DOHH2 (cell line): Measurements from ENCODE around the gene FAM174A.

ENCODE experiments used
- H3F3A ChIP-seq: fragments of 200-600 bp; sonication (generic), shearing (Covaris generic); 2 replicates; pipeline ENCODE4 v1.6.0; 2016; ENCODE audit warnings: antibody characterized with exemption, mild to moderate bottlenecking; ENCODE audit not compliant: control insufficient read depth, insufficient read depth
- H3K27ac ChIP-seq: fragments of 200-600 bp; sonication (generic); 2 replicates; pipeline ENCODE4 v1.5.1; 2014; ENCODE audit warnings: low read depth, mild to moderate bottlenecking, low read length, moderate library complexity
- H3K27me3 ChIP-seq: fragments of 200-600 bp; sonication (generic); 2 replicates; pipeline ENCODE4 v1.6.1; 2014; ENCODE audit warnings: mild to moderate bottlenecking, low read length, mixed read lengths; ENCODE audit not compliant: control insufficient read depth
- H3K36me3 ChIP-seq: fragments of 200-600 bp; sonication (generic); 2 replicates; pipeline ENCODE4 v1.6.1; 2014; ENCODE audit warnings: mild to moderate bottlenecking, low read length, moderate library complexity, mixed read lengths; ENCODE audit not compliant: control insufficient read depth
- H3K4me1 ChIP-seq: fragments of 200-600 bp; sonication (generic); 2 replicates; pipeline ENCODE4 v1.6.1; 2014; ENCODE audit warnings: mild to moderate bottlenecking, low read length, mixed read lengths; ENCODE audit not compliant: control insufficient read depth
- H3K4me2 ChIP-seq: fragments of 200-600 bp; sonication (generic); 2 replicates; pipeline ENCODE4 v1.6.0; 2014; ENCODE audit warnings: mild to moderate bottlenecking, low read length, moderate library complexity
- H3K4me3 ChIP-seq: fragments of 200-600 bp; sonication (generic); 2 replicates; pipeline ENCODE4 v1.5.1; 2014; ENCODE audit warnings: mild to moderate bottlenecking, low read length, mixed read lengths
- H3K79me2 ChIP-seq: fragments of 200-600 bp; sonication (generic); 2 replicates; pipeline ENCODE4 v1.6.1; 2014; ENCODE audit warnings: mild to moderate bottlenecking, low read length, mixed read lengths; ENCODE audit not compliant: control insufficient read depth
- H3K9me2 ChIP-seq: fragments of 200-600 bp; sonication (generic); replicated peaks from 2 replicates; pipeline ENCODE4 v1.6.1; 2014; ENCODE audit warnings: mild to moderate bottlenecking, low read length, mixed read lengths; ENCODE audit not compliant: control insufficient read depth
- H3K9me3 ChIP-seq: fragments of 200-600 bp; sonication (generic); 2 replicates; pipeline ENCODE4 v1.6.1; 2014; ENCODE audit warnings: antibody characterized with exemption, low read length, mixed read lengths; ENCODE audit not compliant: control insufficient read depth, insufficient read depth
- H4K20me1 ChIP-seq: fragments of 200-600 bp; sonication (generic); 2 replicates; pipeline ENCODE4 v1.6.0; 2014; ENCODE audit warnings: low read depth, mild to moderate bottlenecking, antibody characterized with exemption, low read length, moderate library complexity; ENCODE audit not compliant: control insufficient read depth, insufficient read depth
- EZH2phosphoT487 ChIP-seq: fragments of 200-600 bp; sonication (generic); IDR thresholded peaks from 2 replicates; pipeline ENCODE4 v1.6.1; 2017; ENCODE audit warnings: borderline replicate concordance, mild to moderate bottlenecking, antibody characterized with exemption, low read length, moderate library complexity, mixed read lengths
- TF ChIP-seq, protein P1 (sequence below): fragments of 200-600 bp; sonication (generic); IDR thresholded peaks from one replicate; pipeline ENCODE4 v1.5.1; 2014; ENCODE audit warnings: antibody characterized with exemption, mild to moderate bottlenecking, low read depth, low read length; ENCODE audit not compliant: poor library complexity, severe bottlenecking

FAM174A gene

DNA sequence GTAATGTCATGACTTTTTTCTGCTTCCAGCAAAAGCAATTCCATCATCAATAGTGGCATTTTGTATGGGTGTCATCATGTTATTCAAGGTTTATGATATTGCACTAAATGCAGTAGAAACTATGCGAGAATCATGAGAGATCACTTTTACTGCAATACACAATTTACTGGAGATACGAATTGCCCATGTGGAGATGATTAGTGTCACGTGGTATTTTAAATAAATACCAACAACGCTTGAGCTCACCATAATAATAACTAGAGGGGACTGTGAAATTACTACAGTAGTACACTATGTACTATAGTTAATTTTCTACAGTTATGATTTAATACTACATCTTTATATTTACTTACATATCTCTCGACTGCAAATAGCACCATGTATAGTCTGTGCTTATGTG, 49.7 kb downstream of the FAM174A start:
- Histone ChIP-seq H3K79me2 (no peaks in the 10 kb centered on the region), H4K20me1 (no peaks in the 10 kb centered on the region), H3F3A (no peaks in the 10 kb centered on the region), H3K9me3 (no peaks in the 10 kb centered on the region), H3K27ac (no peak overlapping the region), H3K4me3 (no peak overlapping the region), H3K36me3 (no peaks in the 10 kb centered on the region), H3K9me2 (no peaks in the 10 kb centered on the region), H3K4me2 (no peak overlapping the region), H3K4me1 (no peaks in the 10 kb centered on the region), H3K27me3 (no peaks in the 10 kb centered on the region)
- no peak for TF ChIP-seq EZH2phosphoT487
- TF ChIP-seq, protein P1, sequence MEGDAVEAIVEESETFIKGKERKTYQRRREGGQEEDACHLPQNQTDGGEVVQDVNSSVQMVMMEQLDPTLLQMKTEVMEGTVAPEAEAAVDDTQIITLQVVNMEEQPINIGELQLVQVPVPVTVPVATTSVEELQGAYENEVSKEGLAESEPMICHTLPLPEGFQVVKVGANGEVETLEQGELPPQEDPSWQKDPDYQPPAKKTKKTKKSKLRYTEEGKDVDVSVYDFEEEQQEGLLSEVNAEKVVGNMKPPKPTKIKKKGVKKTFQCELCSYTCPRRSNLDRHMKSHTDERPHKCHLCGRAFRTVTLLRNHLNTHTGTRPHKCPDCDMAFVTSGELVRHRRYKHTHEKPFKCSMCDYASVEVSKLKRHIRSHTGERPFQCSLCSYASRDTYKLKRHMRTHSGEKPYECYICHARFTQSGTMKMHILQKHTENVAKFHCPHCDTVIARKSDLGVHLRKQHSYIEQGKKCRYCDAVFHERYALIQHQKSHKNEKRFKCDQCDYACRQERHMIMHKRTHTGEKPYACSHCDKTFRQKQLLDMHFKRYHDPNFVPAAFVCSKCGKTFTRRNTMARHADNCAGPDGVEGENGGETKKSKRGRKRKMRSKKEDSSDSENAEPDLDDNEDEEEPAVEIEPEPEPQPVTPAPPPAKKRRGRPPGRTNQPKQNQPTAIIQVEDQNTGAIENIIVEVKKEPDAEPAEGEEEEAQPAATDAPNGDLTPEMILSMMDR = no peak

DNA sequence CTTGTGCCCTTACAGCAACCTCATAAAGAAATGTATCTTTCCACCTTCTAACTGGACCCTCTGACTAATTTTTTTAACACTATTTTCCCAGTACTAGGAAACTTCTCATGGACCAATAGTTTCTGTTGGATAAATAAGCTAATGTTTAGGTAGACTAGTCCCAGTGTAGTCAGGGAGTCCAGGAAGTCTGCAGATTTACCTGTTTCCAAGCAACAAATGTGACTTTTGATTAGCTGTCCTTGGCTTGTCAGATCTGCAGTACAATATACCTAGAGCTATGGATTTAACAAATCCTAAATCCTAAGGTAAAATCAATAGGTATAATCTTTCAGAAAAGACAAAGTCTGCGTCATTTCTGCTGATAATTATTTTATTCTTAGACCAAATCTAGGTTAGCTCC, 55.7 kb downstream of the FAM174A start:
- H3K27me3 ChIP-seq = no peaks in the 10 kb centered on the region
- no peaks in the 10 kb centered on the region for H3K79me2 ChIP-seq
- H3K9me3 ChIP-seq = no peaks in the 10 kb centered on the region
- no peak overlapping the region for H3K4me3 ChIP-seq
- no peak overlapping the region for H3K27ac ChIP-seq
- no peak for TF ChIP-seq EZH2phosphoT487
- TF ChIP-seq, protein P1 = no peak
- H3K9me2 ChIP-seq = no peaks in the 10 kb centered on the region
- no peaks in the 10 kb centered on the region for H3K4me1 ChIP-seq
- H3K4me2 ChIP-seq = no peak overlapping the region
- no peaks in the 10 kb centered on the region for H4K20me1 ChIP-seq
- no peaks in the 10 kb centered on the region for H3F3A ChIP-seq
- H3K36me3 ChIP-seq = no peaks in the 10 kb centered on the region

DNA sequence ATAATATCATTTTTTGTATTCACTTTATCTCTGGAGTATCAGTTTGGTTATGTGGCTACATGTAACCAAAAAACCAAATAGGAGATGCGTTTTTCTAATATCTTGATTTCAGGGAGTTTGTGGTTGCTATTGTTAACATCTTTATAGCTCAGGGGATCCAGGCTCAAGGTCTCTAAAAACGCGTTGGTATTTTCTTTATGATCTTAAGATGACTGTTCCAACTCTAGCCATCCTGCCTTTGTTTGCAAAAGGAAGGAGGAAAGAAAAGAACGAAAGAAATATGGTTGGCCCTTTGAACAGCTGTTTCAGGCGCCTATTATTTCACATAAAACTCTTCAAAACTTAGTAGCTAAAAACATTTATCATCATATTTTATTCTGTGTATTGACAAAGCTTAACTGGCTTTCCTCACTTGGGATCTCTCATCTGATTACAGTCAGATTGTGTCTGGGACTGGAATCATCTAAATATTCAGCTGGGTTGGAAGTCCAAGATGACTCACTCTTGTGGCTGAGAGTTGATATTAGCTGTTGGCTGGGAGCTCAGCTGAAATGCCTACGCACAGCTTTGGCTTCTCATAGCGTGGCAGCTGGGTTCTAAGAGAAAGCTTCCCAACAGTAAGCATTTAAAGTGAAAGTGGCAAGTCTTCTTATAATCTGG, 60.1 kb downstream of the FAM174A start:
- no peaks in the 10 kb centered on the region for H3K9me2 ChIP-seq
- no peak overlapping the region for H3K4me2 ChIP-seq
- no peaks in the 10 kb centered on the region for H3F3A ChIP-seq
- H3K4me1 ChIP-seq = no peaks in the 10 kb centered on the region
- H3K4me3 ChIP-seq = no peak overlapping the region
- H3K27me3 ChIP-seq = no peaks in the 10 kb centered on the region
- no peak overlapping the region for H3K27ac ChIP-seq
- H3K79me2 ChIP-seq = no peaks in the 10 kb centered on the region
- no peaks in the 10 kb centered on the region for H3K9me3 ChIP-seq
- TF ChIP-seq EZH2phosphoT487 = no peak
- TF ChIP-seq, protein P1 = no peak
- H4K20me1 ChIP-seq = no peaks in the 10 kb centered on the region
- H3K36me3 ChIP-seq = no peaks in the 10 kb centered on the region
